ENCODE results near the gene ELANE.
A peak's percentile ranks its signal among the peaks of the same experiment; 100 is the strongest.

ELANE gene

GRCh38 chr19:892894-893689 lies 41.0 kb downstream of the ELANE start, which contains the start of the genes MED16 and RNU6-9:
MED16 (minus strand) TSS chr19:893187; CDS start chr19:891131, 2,056 bp downstream.
RNU6-9 (plus strand) TSS chr19:893484.
- no peak for TF ChIP-seq CTCF (IDR thresholded peaks at IDR 0.05; ENCODE audit: insufficient read depth, low read depth, low read length, missing control alignments)
- H3K4me3 ChIP-seq (ENCODE audit: low read length), result peak within 1 kb of the TSS; percentile 79
- DNase-seq (ENCODE audit: low read depth), result peak; percentile 95

- DNase-seq (ENCODE audit: low read depth), result no peak
- no peak for TF ChIP-seq CTCF (IDR thresholded peaks at IDR 0.05; ENCODE audit: insufficient read depth, low read depth, low read length, missing control alignments)
- no peak overlapping the region for H3K4me3 ChIP-seq (ENCODE audit: low read length)
Observed at GRCh38 chr19:896434-896833, 44.3 kb downstream of the ELANE start.

- TF ChIP-seq CTCF (IDR thresholded peaks at IDR 0.05; ENCODE audit: insufficient read depth, low read depth, low read length, missing control alignments), result no peak
- DNase-seq (ENCODE audit: low read depth), result no peak
- no peak overlapping the region for H3K4me3 ChIP-seq (ENCODE audit: low read length)
Observed at GRCh38 chr19:896999-897398, 44.9 kb downstream of the ELANE start.

GRCh38 chr19:897442-898039 lies 45.4 kb downstream of the ELANE start:
- no peak for TF ChIP-seq CTCF (IDR thresholded peaks at IDR 0.05; ENCODE audit: insufficient read depth, low read depth, low read length, missing control alignments)
- no peak overlapping the region for H3K4me3 ChIP-seq (ENCODE audit: low read length)
- DNase-seq (ENCODE audit: low read depth), result no peak

GRCh38 chr19:898663-899062 lies 46.6 kb downstream of the ELANE start:
- TF ChIP-seq CTCF (IDR thresholded peaks at IDR 0.05; ENCODE audit: insufficient read depth, low read depth, low read length, missing control alignments), result no peak
- H3K4me3 ChIP-seq (ENCODE audit: low read length), result no peak overlapping the region
- no peak for DNase-seq (ENCODE audit: low read depth)

- no peak overlapping the region for H3K4me3 ChIP-seq (ENCODE audit: low read length)
- no peak for DNase-seq (ENCODE audit: low read depth)
- no peak for TF ChIP-seq CTCF (IDR thresholded peaks at IDR 0.05; ENCODE audit: insufficient read depth, low read depth, low read length, missing control alignments)
Observed at GRCh38 chr19:899336-900042, 47.4 kb downstream of the ELANE start.

Data from epithelial cell of esophagus (primary cell).